H1 (cell line): ENCODE measurements around the gene FYTTD1. TPM values are rescaled to one million over a fixed set of nuclear protein-coding genes. Genes with fewer than 3 reads are reported as not detected.

ENCODE experiments used
- CTCF ChIA-PET: fragments of 300-600 bp; sonication (Branson Sonifier 250); formaldehyde crosslinking; loops from one replicate; lab custom pipeline; 2021; ENCODE audit not compliant: partially characterized antibody; lab: Charles Lee
- POLR2A ChIA-PET: fragments of 300-600 bp; sonication (Branson Sonifier 250); formaldehyde crosslinking; loops from one replicate; lab custom pipeline; 2021; ENCODE audit warnings: inconsistent platforms; ENCODE audit not compliant: partially characterized antibody; lab: Charles Lee
- DNase-seq, 2 experiments: peaks; one replicate each; pipeline versions ENCODE4 v3.0.0 to v3.0.0-alpha.2; 2010 to 2022; ENCODE audit warnings: low spot score in 2 of 2, low read depth in 1 of 2, mixed read lengths in 1 of 2
- FAIRE-seq: peaks from 2 replicates; lab custom pipeline; 2011; peaks lifted over from hg19 to GRCh38; lab: Jason Lieb, UNC
- H2AFZ ChIP-seq: 2 replicates; pipeline ENCODE4 v1.8.1; 2012; ENCODE audit warnings: low read length, inconsistent platforms
- H2AK5ac ChIP-seq: 2 replicates; pipeline ENCODE4 v1.6.1; 2013; ENCODE audit warnings: low read depth, low read length
- H2BK120ac ChIP-seq: replicated peaks from 2 replicates; pipeline ENCODE3; 2013; ENCODE audit warnings: low read depth, low read length, inconsistent platforms
- H2BK12ac ChIP-seq: 2 replicates; pipeline ENCODE4 v1.6.1; 2013; ENCODE audit warnings: low read depth, low read length
- H2BK15ac ChIP-seq: 2 replicates; pipeline ENCODE4 v1.6.1; 2013; ENCODE audit warnings: low read length
- H2BK20ac ChIP-seq: 2 replicates; pipeline ENCODE4 v1.6.1; 2013; ENCODE audit warnings: low read length
- H2BK5ac ChIP-seq: 2 replicates; pipeline ENCODE4 v1.6.1; 2013; ENCODE audit warnings: low read depth, low read length
- H3K14ac ChIP-seq: 2 replicates; pipeline ENCODE4 v1.6.1; 2013; ENCODE audit warnings: inconsistent platforms; ENCODE audit not compliant: insufficient read length
- H3K18ac ChIP-seq: 2 replicates; pipeline ENCODE4 v1.6.1; 2013; ENCODE audit warnings: low read length; ENCODE audit errors: extremely low read depth
- H3K23ac ChIP-seq: 2 replicates; pipeline ENCODE4 v1.6.1; 2013; ENCODE audit warnings: inconsistent platforms; ENCODE audit not compliant: insufficient read length
- H3K23me2 ChIP-seq: 2 replicates; pipeline ENCODE4 v1.6.1; 2013; ENCODE audit warnings: low read depth, low read length
- H3K27ac ChIP-seq: 2 replicates; pipeline ENCODE4 v1.6.1; 2011; ENCODE audit warnings: low read depth, low read length, inconsistent platforms
- H3K27me3 ChIP-seq, 4 experiments: replicated peaks in 1 of 4; 1 replicate in 1 of 4; 2 replicates in 3 of 4; pipeline versions ENCODE4 v1.6.1 to v1.8.1; 2011 to 2013; ENCODE audit warnings: low read length in 3 of 4, mild to moderate bottlenecking in 3 of 4, inconsistent platforms in 2 of 4, mixed read lengths in 2 of 4, moderate library complexity in 1 of 4; ENCODE audit not compliant: control insufficient read depth in 3 of 4, insufficient read depth in 3 of 4; ENCODE audit errors: extremely low read depth in 1 of 4
- H3K36me3 ChIP-seq, 4 experiments: 2 replicates each; pipeline versions ENCODE4 v1.6.1 to v1.8.1; 2011 to 2013; ENCODE audit warnings: mild to moderate bottlenecking in 4 of 4, low read length in 3 of 4, moderate library complexity in 2 of 4, control low read depth in 1 of 4, inconsistent platforms in 1 of 4; ENCODE audit not compliant: insufficient read depth in 4 of 4, control insufficient read depth in 2 of 4
- H3K4ac ChIP-seq: replicated peaks from 2 replicates; pipeline ENCODE3; 2013; ENCODE audit warnings: low read length, low read depth, mixed read lengths, inconsistent platforms; ENCODE audit not compliant: insufficient read length
- H3K4me1 ChIP-seq, 4 experiments: replicated peaks in 1 of 4; 1 replicate in 1 of 4; 2 replicates in 3 of 4; pipeline versions ENCODE4 v1.6.1 to v1.8.1; 2011 to 2013; ENCODE audit warnings: low read length in 3 of 4, inconsistent platforms in 2 of 4, mixed read lengths in 1 of 4; ENCODE audit not compliant: insufficient read depth in 4 of 4, control insufficient read depth in 3 of 4
- H3K4me2 ChIP-seq, 2 experiments: 2 replicates each; pipeline versions ENCODE4 v1.6.1 to v1.8.1; 2011 to 2013; ENCODE audit warnings: low read depth in 2 of 2, low read length in 2 of 2, control low read depth in 1 of 2, inconsistent platforms in 1 of 2, mild to moderate bottlenecking in 1 of 2; ENCODE audit not compliant: insufficient read depth in 1 of 2
- H3K4me3 ChIP-seq, 4 experiments: fragments of 200-600, 300-600 bp in 1 of 4; sonication (generic), shearing (Covaris generic), sonication (Bioruptor Twin) in 1 of 4; 2 replicates each; pipeline versions ENCODE4 v1.5.1 to v1.8.1; 2011 to 2016; ENCODE audit warnings: low read length in 4 of 4, low read depth in 3 of 4, control low read depth in 2 of 4, inconsistent platforms in 2 of 4, mild to moderate bottlenecking in 2 of 4, mixed read lengths in 1 of 4, moderate library complexity in 1 of 4; ENCODE audit not compliant: insufficient read depth in 2 of 4; ENCODE audit errors: extremely low read depth in 1 of 4
- H3K56ac ChIP-seq: replicated peaks from 2 replicates; pipeline ENCODE3; 2013; ENCODE audit warnings: low read depth, mild to moderate bottlenecking, mixed read lengths, low read length, inconsistent platforms; ENCODE audit not compliant: insufficient read length
- H3K79me1 ChIP-seq: 2 replicates; pipeline ENCODE4 v1.6.1; 2013; ENCODE audit warnings: low read depth, low read length, control low read depth
- H3K79me2 ChIP-seq, 2 experiments: 2 replicates each; pipeline versions ENCODE4 v1.6.1 to v1.8.1; 2012 to 2013; ENCODE audit warnings: low read length in 2 of 2, mild to moderate bottlenecking in 2 of 2, inconsistent platforms in 1 of 2; ENCODE audit not compliant: insufficient read depth in 2 of 2, control insufficient read depth in 1 of 2
- H3K9ac ChIP-seq, 4 experiments: replicated peaks in 1 of 4; 1 replicate in 1 of 4; 2 replicates in 3 of 4; pipeline versions ENCODE4 v1.6.1 to v1.8.1; 2011 to 2013; ENCODE audit warnings: low read depth in 3 of 4, low read length in 3 of 4, control low read depth in 2 of 4, mild to moderate bottlenecking in 2 of 4, moderate library complexity in 2 of 4, inconsistent platforms in 1 of 4; ENCODE audit errors: extremely low read depth in 1 of 4
- H3K9me3 ChIP-seq, 2 experiments: 2 replicates each; pipeline versions ENCODE4 v1.6.1 to v1.8.1; 2012 to 2013; ENCODE audit warnings: mild to moderate bottlenecking in 2 of 2, moderate library complexity in 2 of 2, control low read depth in 1 of 2, inconsistent platforms in 1 of 2, low read depth in 1 of 2, low read length in 1 of 2, mixed read lengths in 1 of 2; ENCODE audit not compliant: insufficient read depth in 2 of 2
- H4K20me1 ChIP-seq, 2 experiments: replicated peaks in 1 of 2; 2 replicates each; pipeline versions ENCODE3 to v1.8.1; 2011 to 2013; ENCODE audit warnings: inconsistent platforms in 2 of 2, low read length in 2 of 2, mild to moderate bottlenecking in 1 of 2; ENCODE audit not compliant: insufficient read depth in 2 of 2, control insufficient read depth in 1 of 2
- H4K5ac ChIP-seq: 2 replicates; pipeline ENCODE4 v1.6.1; 2013; ENCODE audit warnings: low read length, low read depth, mixed read lengths, inconsistent platforms; ENCODE audit not compliant: insufficient read length
- H4K8ac ChIP-seq: 2 replicates; pipeline ENCODE4 v1.8.0; 2013; ENCODE audit warnings: mild to moderate bottlenecking, moderate library complexity, low read length, inconsistent platforms; ENCODE audit not compliant: insufficient read depth; ENCODE audit errors: extremely low read depth
- H4K91ac ChIP-seq: replicated peaks from 2 replicates; pipeline ENCODE3; 2013; ENCODE audit warnings: low read length, mixed read lengths, inconsistent platforms; ENCODE audit not compliant: insufficient read length
- CBX5 ChIP-seq: fragments of 300-800, 300-1000 bp; sonication (generic); IDR thresholded peaks from 2 replicates; pipeline ENCODE4 v1.7.1; 2016; ENCODE audit warnings: antibody characterized with exemption, low read length, low read depth
- CHD1 ChIP-seq: IDR thresholded peaks from 2 replicates; pipeline ENCODE4 v1.6.1; 2012; ENCODE audit warnings: low read depth, low read length, improper control_type of control experiment
- CTCF ChIP-seq, 3 experiments: IDR thresholded peaks; 1 replicate in 2 of 3; 2 replicates in 1 of 3; pipeline versions ENCODE4 v1.5.1 to v1.6.1; 2011; ENCODE audit warnings: low read length in 3 of 3, mild to moderate bottlenecking in 3 of 3, inconsistent platforms in 2 of 3, low read depth in 1 of 3, moderate library complexity in 1 of 3; ENCODE audit not compliant: insufficient read depth in 1 of 3; ENCODE audit errors: control extremely low read depth in 1 of 3
- EGR1 ChIP-seq: IDR thresholded peaks from 2 replicates; pipeline ENCODE4 v1.6.1; 2011; ENCODE audit warnings: low read depth, low read length, borderline replicate concordance
- FOSL1 ChIP-seq: IDR thresholded peaks from 2 replicates; pipeline ENCODE4 v1.6.1; 2011; ENCODE audit warnings: mild to moderate bottlenecking, low read depth, low read length, moderate library complexity; ENCODE audit not compliant: insufficient read depth
- NANOG ChIP-seq: IDR thresholded peaks from 2 replicates; pipeline ENCODE4 v1.6.1; 2011; ENCODE audit warnings: low read length, low read depth, mild to moderate bottlenecking, inconsistent platforms; ENCODE audit not compliant: insufficient read depth, poor library complexity, severe bottlenecking
- TBP ChIP-seq: IDR thresholded peaks from 2 replicates; pipeline ENCODE4 v1.6.1; 2011; ENCODE audit warnings: low read depth, low read length, improper control_type of control experiment
- USF2 ChIP-seq: IDR thresholded peaks from 2 replicates; pipeline ENCODE4 v1.6.1; 2011; ENCODE audit warnings: low read length, improper control_type of control experiment
- WGBS, 2 experiments: shearing (Covaris generic) in 1 of 2; methylation state at CpG; one replicate each; pipeline versions ENCODE4 v1.1.6 to v1.1.7; 2013 to 2015; ENCODE audit warnings: low lambda C conversion rate in 2 of 2, mixed read lengths in 2 of 2, inconsistent platforms in 1 of 2, low coverage in 1 of 2, missing lambda C conversion rate in 1 of 2; ENCODE audit not compliant: insufficient replicate concordance in 2 of 2, insufficient coverage in 1 of 2, insufficient read length in 1 of 2; ENCODE audit errors: extremely low coverage in 1 of 2, missing lambda C conversion rate in 1 of 2; 5-methylcytosine and 5-hydroxymethylcytosine counted together
- polyA plus RNA-seq, 7 experiments: library from polyadenylated mRNA; depleted of rRNA in 3 of 7; stranded (reverse) in 5 of 7; unstranded in 2 of 7; fragments of >200 nt in 5 of 7; fragments of 200-250 nt in 2 of 7; gene quantifications; 1 replicate in 5 of 7; 2 replicates in 1 of 7; 4 replicates in 1 of 7; pipeline versions ENCODE4 v1.2.1 to v1.2.3, GENCODE V29; 2011 to 2013; ENCODE audit warnings: missing spikeins in 2 of 7, mixed read lengths in 2 of 7
- total RNA-seq: library from RNA; stranded (reverse); fragmentation: NEBNext Ultra II Directional; extraction: Animal tissue kit (Norgen Biotek cat#: 25700); gene quantifications from 2 replicates; pipeline ENCODE4 v1.2.1, GENCODE V29; 2021

Gene FYTTD1
- total and polyA plus RNA-seq, 2 of the 8 experiments (the other 6 are each of a cell fraction or from before 2014, with no cell fraction given), result 3.1 to 24.4 TPM

DNA sequence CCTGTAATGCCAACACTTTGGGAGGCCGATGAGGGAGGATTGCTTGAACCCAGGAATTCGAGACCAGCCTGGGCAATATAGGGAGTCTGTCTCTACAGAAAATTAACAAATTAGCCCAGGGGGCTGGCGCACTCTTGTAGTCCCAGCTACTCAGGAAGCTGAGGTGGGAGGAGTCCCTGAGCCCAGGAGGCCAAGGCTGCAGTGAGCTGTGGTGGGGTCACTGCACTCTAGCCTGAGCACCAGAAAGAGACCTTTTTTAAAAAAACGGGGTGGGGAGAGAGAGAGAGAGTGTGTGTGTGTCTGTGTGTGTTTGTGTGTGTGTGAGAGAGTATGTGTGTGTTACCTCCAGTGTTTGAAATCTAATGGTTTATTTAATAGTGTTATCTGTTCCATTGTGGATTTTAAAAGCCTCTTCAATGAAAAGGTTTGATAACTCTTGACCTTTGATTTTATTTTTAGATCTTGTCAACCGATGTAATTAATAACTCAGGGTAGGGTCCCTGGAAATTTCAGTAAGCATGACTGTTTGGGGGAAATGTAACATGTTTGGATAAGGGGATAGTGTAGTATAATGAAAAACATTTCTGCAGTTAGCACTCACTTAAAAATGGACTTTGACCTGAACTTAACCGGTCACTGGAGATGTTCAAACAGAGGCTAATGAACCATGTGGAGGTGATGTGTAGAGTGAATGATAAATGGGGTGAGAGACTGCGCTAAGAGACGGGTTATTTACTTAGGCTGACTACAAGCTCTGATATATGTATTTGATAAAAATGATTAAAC, 71.1 kb downstream of the FYTTD1 start:
- peaks cover 0 to 2% of the 10 kb centered on the region in 2 experiments for H4K20me1 ChIP-seq
- H2AK5ac ChIP-seq, result no peak overlapping the region
- no peak overlapping the region for H2BK5ac ChIP-seq
- peaks cover 0 to 25% (median 10%) of the 10 kb centered on the region in 4 experiments; a peak in 4 of 8 replicates for H3K36me3 ChIP-seq
- H4K5ac ChIP-seq, result no peak overlapping the region
- H3K9ac ChIP-seq, result no peak overlapping the region
- H3K79me1 ChIP-seq, result no peaks in the 10 kb centered on the region; the same call in 1 of the 2 replicates
- H3K9me3 ChIP-seq, result no peaks in the 10 kb centered on the region
- H4K91ac ChIP-seq, result no peak overlapping the region
- DNase-seq (no peak), FAIRE-seq (no peak)
- H3K4me3 ChIP-seq, result no peak overlapping the region
- CTCF ChIA-PET, result interaction anchor here (0.9 to 2.5 kb wide), 4 partner anchors 9 to 123 kb away, joined by 3 to 18 read pairs (median 4); no protein-coding TSS in a partner anchor
- no peak overlapping the region for H4K8ac ChIP-seq
- H2BK12ac ChIP-seq, result no peak overlapping the region
- no peak overlapping the region for H3K27ac ChIP-seq
- no peak overlapping the region for H3K56ac ChIP-seq
- H2BK20ac ChIP-seq, result no peak overlapping the region
- no peaks in the 10 kb centered on the region for H3K27me3 ChIP-seq
- no peak overlapping the region for H3K14ac ChIP-seq
- H3K4me1 ChIP-seq, result no peaks in the 10 kb centered on the region
- no peak overlapping the region for H2BK120ac ChIP-seq
- H2AFZ ChIP-seq, result no peak overlapping the region
- 93% methylated on average over 8 of the region's 8 CpGs; no CpG with 5 or more reads in 1 of the 2 experiments for WGBS, 2 experiments
- POLR2A ChIA-PET, result interaction anchor here (1.1 kb wide), 1 partner anchor 32 kb away, joined by 3 read pairs; no protein-coding TSS in a partner anchor
- peaks cover 0 to 9% of the 10 kb centered on the region in 2 experiments; a peak in 2 of 4 replicates for H3K79me2 ChIP-seq
- H3K23ac ChIP-seq, result no peak overlapping the region
- H2BK15ac ChIP-seq, result no peak overlapping the region
- no peak overlapping the region for H3K4me2 ChIP-seq
- no peak overlapping the region for H3K4ac ChIP-seq
- H3K18ac ChIP-seq, result no peak overlapping the region
- no peaks in the 10 kb centered on the region for H3K23me2 ChIP-seq
- TF ChIP-seq CTCF (IDR thresholded peaks at IDR 0.05; ENCODE audit: control extremely low read depth in 1 of 3, insufficient read depth in 1 of 3, low read depth in 1 of 3, low read length in 3 of 3) (no peak), CHD1 (no peak), USF2 (no peak), TBP (no peak), EGR1 (no peak), FOSL1 (no peak), NANOG (no peak), CBX5 (no peak)
